ENCODE results near the gene ENOPH1.

DNA sequence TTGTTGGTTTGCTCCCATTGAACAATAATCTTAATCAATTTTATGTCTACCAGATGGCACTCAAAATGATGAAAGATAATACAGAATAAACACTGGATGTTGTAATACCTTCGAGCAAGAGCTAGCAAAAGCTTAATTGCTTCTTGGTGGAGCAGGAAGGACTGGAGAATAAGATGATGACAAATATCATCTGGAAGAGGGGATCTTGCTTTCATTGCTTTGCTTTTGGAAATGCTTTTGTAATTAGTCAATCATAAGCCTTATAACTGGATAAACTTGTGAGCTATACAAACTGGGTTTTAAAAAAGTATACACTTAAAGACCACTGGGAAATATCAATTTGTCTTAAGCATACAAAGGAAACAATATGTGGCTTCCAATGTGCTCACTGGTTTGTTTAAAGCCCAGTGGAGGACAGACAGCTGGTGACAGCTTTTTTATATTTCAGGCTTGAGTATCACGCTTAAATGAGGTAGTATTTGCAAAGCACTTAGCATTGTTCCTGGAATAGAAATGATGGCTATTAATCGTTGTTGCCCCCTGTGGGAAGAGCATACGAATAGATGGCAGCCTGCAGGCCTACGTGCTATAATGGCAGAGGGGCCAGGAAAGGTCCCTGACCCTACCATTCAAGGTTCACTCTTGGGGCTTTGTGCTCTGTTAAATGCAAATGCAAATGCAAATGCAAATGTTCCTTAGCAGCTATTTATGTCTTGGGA is 70.2 kb downstream of the ENOPH1 start:
- TF ChIP-seq TCF7 (IDR thresholded peaks at IDR 0.05; ENCODE audit: borderline replicate concordance) (no peak), CEBPB (tag; IDR thresholded peaks at IDR 0.05) (no peak), POLR2A (conservative IDR thresholded peaks at IDR 0.05) (no peak)
